ENCODE results near the gene EPB42.
A peak's percentile ranks its signal among the peaks of the same experiment; 100 is the strongest.
"Not testable (repeated sequence)": the region's sequence is repeated elsewhere in the genome, so short reads cannot be mapped to it uniquely, and the experiment has no call there.

Gene EPB42

GRCh38 chr15:43212299-43212698 is 8.5 kb downstream of the EPB42 start:
- DNase-seq (ENCODE audit: low read depth in 2 of 2) = no peak

DNA sequence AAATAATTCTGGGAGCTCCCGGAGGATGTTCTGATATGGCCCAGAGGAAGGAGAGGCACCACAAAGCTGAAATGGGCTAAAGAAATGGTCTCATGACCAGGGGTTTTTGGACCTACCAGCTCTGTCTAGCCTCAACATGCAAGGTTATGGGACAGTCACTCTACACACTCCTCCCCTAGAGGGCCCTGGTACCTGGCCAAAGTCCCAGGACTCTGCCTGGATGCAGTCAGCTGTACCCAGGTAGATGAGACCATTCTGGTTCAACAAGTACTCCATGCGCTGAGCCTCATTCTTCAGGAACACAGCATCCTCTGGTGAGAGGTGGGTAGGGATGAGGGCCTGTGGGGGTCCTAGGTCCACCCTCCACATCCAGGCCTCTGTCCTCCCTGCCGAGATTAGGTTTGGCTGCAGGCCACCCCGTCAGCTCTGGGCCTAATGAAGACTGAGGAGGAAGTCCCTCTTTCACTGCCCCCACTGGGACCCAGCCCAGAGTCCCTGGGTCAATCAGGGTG is 9.5 kb downstream of the EPB42 start:
- no peak for DNase-seq (ENCODE audit: low read depth in 2 of 2)

GRCh38 chr15:43210807-43211206 is 10.0 kb downstream of the EPB42 start:
- no peak for DNase-seq (ENCODE audit: low read depth in 2 of 2)

- no peak for DNase-seq (ENCODE audit: low read depth in 2 of 2)
Observed at GRCh38 chr15:43210172-43210745, 10.6 kb downstream of the EPB42 start.

GRCh38 chr15:43209059-43209824 is 11.6 kb downstream of the EPB42 start:
- no peak for DNase-seq (ENCODE audit: low read depth in 2 of 2)

- no peak for DNase-seq (ENCODE audit: low read depth in 2 of 2)
Observed at GRCh38 chr15:43208052-43209002, 12.5 kb downstream of the EPB42 start.

DNA sequence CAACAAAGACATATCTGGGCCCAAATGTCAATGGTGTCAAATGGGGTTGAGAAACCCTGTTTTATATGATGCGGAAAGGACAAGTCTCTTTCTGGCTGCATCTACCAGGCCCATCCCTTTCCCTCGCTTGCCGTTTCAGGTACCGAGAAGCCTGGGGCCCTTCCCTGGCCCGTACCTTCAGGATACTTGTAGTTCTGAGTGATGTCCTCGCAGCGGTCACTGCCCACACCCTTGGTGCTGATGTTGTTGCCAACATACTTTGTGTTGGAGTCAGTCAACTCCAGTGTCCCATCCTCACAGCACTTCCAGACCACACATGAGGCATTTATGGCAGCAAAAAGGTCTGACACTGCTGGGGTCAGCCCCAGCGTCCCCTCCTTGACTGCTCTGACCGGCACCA is 13.8 kb downstream of the EPB42 start:
- no peak for DNase-seq (ENCODE audit: low read depth in 2 of 2)

GRCh38 chr15:43206054-43206453 is 14.8 kb downstream of the EPB42 start:
- DNase-seq (ENCODE audit: low read depth in 2 of 2) = no peak

GRCh38 chr15:43204016-43204901 is 16.6 kb downstream of the EPB42 start:
- peak in 1 of 2 experiments; percentile 28 for DNase-seq (ENCODE audit: low read depth in 2 of 2)

DNA sequence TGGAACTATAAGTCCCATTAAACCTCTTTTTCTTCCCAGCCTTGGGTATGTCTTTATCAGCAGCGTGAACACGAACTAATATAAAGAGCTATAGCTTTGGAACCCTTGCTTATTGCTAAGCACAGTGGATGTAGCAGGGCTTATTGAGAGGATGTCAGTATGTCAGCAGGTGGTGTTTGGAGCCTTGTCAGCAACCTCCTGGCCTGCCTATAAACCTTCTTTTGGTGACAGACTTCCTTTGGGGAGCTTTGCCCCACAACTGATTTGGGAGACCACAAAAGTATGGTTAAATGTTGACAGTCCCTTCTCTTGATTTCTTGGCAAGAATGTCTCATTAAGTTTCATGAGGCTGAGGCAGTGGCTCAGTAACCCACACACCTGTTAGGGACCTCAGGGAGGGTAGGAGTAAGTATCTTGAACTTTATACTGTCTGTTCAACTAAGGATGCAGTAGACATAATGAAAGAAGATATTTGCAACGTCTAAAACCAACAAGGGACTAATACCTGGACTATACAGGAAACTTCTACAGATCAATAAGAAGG is 20.8 kb downstream of the EPB42 start:
- no peak for DNase-seq (ENCODE audit: low read depth in 2 of 2)

DNA sequence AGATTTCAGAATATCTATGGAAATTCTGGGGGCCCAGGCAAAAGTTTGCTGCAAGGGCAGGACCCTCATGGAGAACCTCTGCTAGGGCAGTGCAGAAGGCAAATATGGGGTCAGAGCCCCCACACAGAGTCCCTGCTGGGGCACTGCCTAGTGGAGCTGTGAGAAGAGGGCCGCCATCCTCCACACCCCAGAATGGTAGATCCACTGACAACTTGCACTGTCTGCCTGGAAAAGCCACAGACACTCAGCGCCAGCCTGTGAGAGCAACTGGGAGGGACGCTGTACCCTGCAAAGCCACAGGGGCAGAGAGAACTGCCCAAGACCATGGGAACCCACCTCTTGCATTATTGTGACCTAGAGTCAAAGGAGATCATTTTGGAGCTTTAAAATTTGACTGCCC is 21.8 kb downstream of the EPB42 start:
- no peak for DNase-seq (ENCODE audit: low read depth in 2 of 2)

DNA sequence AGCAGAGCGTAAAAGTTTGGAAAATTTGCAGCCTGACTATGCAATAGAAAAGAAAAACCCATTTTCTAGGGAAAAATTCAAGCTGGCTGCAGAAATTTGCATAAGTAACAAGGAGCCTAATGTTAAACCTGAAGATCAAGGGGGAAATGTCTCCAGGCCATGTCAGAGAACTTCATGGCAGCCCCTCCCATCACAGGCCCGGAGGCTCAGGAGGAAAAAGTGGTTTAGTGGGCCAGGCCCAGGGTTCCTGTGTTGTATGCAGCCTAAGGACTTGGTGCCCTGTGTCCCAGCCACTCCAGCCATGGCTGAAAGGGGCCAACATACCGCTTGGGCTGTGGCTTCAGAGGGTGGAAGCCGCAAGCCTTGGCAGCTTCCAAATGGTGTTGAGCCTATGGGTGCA is 22.3 kb downstream of the EPB42 start:
- not testable (repeated sequence) for DNase-seq (ENCODE audit: low read depth in 2 of 2)

DNA sequence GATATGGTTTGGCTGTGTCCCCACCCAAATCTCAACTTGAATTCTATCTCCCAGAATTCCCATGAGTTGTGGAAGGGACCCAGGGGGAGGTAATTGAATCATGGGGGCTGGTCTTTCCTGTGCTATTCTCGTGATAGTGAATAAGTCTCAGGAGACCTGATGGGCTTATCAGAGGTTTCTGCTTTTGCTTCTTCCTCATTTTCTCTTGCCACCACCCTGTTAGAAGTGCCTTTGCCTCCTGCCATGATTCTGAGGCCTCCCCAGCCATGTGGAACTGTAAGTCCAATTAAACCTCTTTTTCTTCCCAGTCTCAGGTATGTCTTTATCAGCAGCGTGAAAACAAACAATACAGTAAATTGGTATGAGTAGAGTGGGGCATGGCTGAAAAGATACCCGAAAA is 23.0 kb downstream of the EPB42 start:
- DNase-seq (ENCODE audit: low read depth in 2 of 2) = not testable (repeated sequence)

DNA sequence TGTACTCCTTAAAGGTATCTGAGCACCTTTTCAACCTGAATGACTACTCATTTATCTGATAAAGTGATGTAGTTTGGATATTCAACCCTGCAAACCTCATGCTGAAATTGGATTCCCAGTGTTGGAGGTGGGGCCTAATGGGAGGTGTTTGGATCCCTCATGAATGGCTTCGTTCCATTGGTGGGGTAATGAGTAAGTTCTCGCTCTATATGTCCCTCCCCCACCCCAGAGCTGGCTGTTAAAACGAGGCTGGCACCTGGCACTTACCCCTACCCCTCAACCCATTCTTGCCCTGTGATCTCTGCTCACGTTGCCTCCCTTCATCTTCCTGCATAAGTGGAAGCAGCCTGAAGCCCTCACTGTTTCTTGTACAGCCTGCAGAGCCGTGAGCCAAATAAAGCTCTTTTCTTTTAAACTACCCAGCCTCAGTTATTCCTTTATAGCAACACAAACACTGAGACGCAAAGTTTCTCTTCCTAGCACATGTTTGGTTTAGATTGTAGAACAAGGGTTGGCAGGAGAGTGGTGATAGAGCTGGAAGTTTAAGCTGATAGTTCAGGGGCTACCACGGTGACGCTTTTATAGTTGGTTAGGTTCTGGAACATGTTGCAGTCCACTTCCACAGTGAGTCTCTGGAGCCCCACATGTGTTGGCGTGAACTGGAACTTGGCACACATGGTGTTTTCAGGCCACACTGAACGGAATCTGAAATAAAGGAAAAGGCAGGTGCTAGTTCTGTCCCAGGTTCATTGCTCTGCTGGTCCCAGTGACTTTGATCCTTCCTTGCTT is 23.9 kb downstream of the EPB42 start:
- no peak for DNase-seq (ENCODE audit: low read depth in 2 of 2)

- DNase-seq (ENCODE audit: low read depth in 2 of 2) = no peak
Observed at GRCh38 chr15:43194795-43195194, 26.0 kb downstream of the EPB42 start.

DNA sequence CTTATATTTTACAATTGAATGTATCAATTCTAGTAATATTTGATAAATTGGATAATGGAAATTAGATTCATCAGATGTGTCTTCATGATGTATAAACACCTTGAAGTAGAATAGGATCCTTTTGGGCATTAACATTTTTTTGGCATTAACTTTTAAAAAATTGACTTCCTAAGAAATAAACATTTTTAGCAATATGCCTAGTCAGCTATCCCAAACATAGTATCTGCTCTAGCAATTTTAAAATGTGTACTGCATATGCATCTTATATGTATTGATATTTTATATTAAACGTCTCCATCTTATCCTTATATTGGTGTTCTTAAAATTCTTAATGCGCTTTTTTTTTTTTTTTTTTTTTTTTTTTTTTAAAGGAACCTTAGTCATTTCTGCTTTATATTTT is 27.1 kb downstream of the EPB42 start:
- DNase-seq (ENCODE audit: low read depth in 2 of 2) = no peak

DNA sequence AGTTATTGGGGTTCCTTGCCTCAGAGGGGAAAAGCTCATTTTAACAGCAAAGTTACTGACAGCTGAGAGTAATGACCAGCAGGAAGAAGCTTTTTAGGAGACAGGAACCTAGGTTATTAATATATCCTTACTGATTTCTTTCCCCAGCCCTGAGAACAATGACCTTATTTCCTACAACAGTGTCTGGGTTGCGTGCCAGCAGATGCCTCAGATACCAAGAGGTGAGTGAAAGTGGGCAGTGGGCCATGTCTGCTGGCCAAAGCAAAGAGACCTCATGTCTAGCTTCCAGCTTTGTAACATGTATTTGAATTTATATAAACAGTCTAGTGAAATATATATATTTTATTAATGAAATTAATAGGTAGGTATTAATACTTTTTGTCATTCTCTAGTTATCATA is 30.6 kb downstream of the EPB42 start:
- DNase-seq (ENCODE audit: low read depth in 2 of 2) = no peak

GRCh38 chr15:43189296-43189695 is 31.5 kb downstream of the EPB42 start:
- no peak for DNase-seq (ENCODE audit: low read depth in 2 of 2)

- no peak for DNase-seq (ENCODE audit: low read depth in 2 of 2)
Observed at GRCh38 chr15:43187544-43188155, 33.2 kb downstream of the EPB42 start.

- no peak for DNase-seq (ENCODE audit: low read depth in 2 of 2)
Observed at GRCh38 chr15:43186003-43186353, 34.8 kb downstream of the EPB42 start.
